Neural progenitor cell (in vitro differentiated cells): ENCODE measurements around the gene TTYH3. TPM values are rescaled to one million over a fixed set of nuclear protein-coding genes. Genes with fewer than 3 reads are reported as not detected.

ENCODE experiments used
- DNase-seq: peaks from one replicate; pipeline ENCODE4 v3.0.0-alpha.2; 2016; ENCODE audit warnings: low spot score
- H2AFZ ChIP-seq: fragments of 200-600 bp; sonication (generic); replicated peaks from 2 replicates; pipeline ENCODE4 v1.6.1; 2016; ENCODE audit warnings: antibody characterized with exemption
- H3F3A ChIP-seq: fragments of 200-600 bp; sonication (generic); 2 replicates; pipeline ENCODE4 v1.6.1; 2016; ENCODE audit warnings: antibody characterized with exemption, low read depth
- H3K27ac ChIP-seq: fragments of 200-600 bp; sonication (generic); 2 replicates; pipeline ENCODE4 v1.5.1; 2016; ENCODE audit warnings: mild to moderate bottlenecking
- H3K27me3 ChIP-seq: fragments of 200-600 bp; sonication (generic); 2 replicates; pipeline ENCODE4 v1.6.1; 2016; ENCODE audit warnings: mild to moderate bottlenecking, moderate library complexity
- H3K36me3 ChIP-seq: fragments of 200-600 bp; sonication (generic); 2 replicates; pipeline ENCODE4 v1.5.1; 2016
- H3K4me1 ChIP-seq: fragments of 200-600 bp; sonication (generic); 2 replicates; pipeline ENCODE4 v1.6.1; 2016; ENCODE audit warnings: mixed run types
- H3K4me2 ChIP-seq: fragments of 200-600 bp; sonication (generic); 2 replicates; pipeline ENCODE4 v1.6.1; 2016
- H3K4me3 ChIP-seq: fragments of 200-600 bp; sonication (generic); 2 replicates; pipeline ENCODE4 v1.5.1; 2016
- H3K79me2 ChIP-seq: fragments of 200-600 bp; sonication (generic); 2 replicates; pipeline ENCODE4 v1.6.1; 2016; ENCODE audit warnings: low read depth
- H3K9ac ChIP-seq: fragments of 200-600 bp; sonication (generic); 2 replicates; pipeline ENCODE4 v1.6.1; 2016
- H3K9me3 ChIP-seq: fragments of 200-600 bp; sonication (generic); 2 replicates; pipeline ENCODE4 v1.5.1; 2016; ENCODE audit warnings: low read depth
- H4K20me1 ChIP-seq: fragments of 200-600 bp; sonication (generic); 2 replicates; pipeline ENCODE4 v1.6.1; 2016; ENCODE audit warnings: low read depth
- H3K27ac Mint-ChIP-seq: 3 replicates; pipeline ENCODE4 v1.8.0; 2021; ENCODE audit warnings: mixed read lengths
- H3K27me3 Mint-ChIP-seq: 2 replicates; pipeline ENCODE4 v1.8.0; 2022; ENCODE audit warnings: low read depth, mild to moderate bottlenecking, inconsistent platforms, moderate library complexity, mixed read lengths; ENCODE audit not compliant: insufficient read depth
- H3K36me3 Mint-ChIP-seq: 3 replicates; pipeline ENCODE4 v1.8.0; 2021; ENCODE audit warnings: mixed read lengths
- H3K4me1 Mint-ChIP-seq: 3 replicates; pipeline ENCODE4 v1.8.0; 2021; ENCODE audit warnings: mixed read lengths
- H3K4me3 Mint-ChIP-seq: 3 replicates; pipeline ENCODE4 v1.8.0; 2021; ENCODE audit warnings: mild to moderate bottlenecking, moderate library complexity, mixed read lengths
- H3K9me3 Mint-ChIP-seq: 3 replicates; pipeline ENCODE4 v1.8.0; 2020; ENCODE audit warnings: mixed read lengths
- CTCF ChIP-seq: fragments of 200-600 bp; sonication (generic); IDR thresholded peaks from 2 replicates; pipeline ENCODE4 v1.5.1; 2017; ENCODE audit warnings: antibody characterized with exemption, mild to moderate bottlenecking
- EZH2 ChIP-seq: fragments of 200-600 bp; sonication (generic); IDR thresholded peaks from 2 replicates; pipeline ENCODE4 v1.6.1; 2017; ENCODE audit warnings: antibody characterized with exemption, mild to moderate bottlenecking, moderate library complexity
- EZH2phosphoT487 ChIP-seq: fragments of 200-600 bp; sonication (generic); IDR thresholded peaks from 2 replicates; pipeline ENCODE4 v1.6.1; 2017; ENCODE audit warnings: antibody characterized with exemption
- total RNA-seq: library from RNA; depleted of rRNA; stranded (reverse); fragments of >200 nt; gene quantifications from 2 replicates; pipeline ENCODE4 v1.2.3, GENCODE V29; 2015; ENCODE audit warnings: low replicate concordance

Gene TTYH3
- total RNA-seq, 1 donor from 2014 or later: 13.2 TPM

GRCh38 chr7:2713370-2713769 lies 81.6 kb downstream of the TTYH3 start:
- Mint-ChIP-seq H3K9me3 (no peaks in the 10 kb centered on the region), H3K4me3 (no peak overlapping the region), H3K4me1 (peaks cover 37% of the 10 kb centered on the region), H3K27ac (peak overlapping the region; percentile 0), H3K36me3 (peaks cover 19% of the 10 kb centered on the region), H3K27me3 (peaks cover 2% of the 10 kb centered on the region)
- peaks cover 2% of the 10 kb centered on the region for H3K4me1 ChIP-seq
- no peaks in the 10 kb centered on the region for H3K9me3 ChIP-seq
- H3K9ac ChIP-seq: no peak overlapping the region
- H3K27ac ChIP-seq: no peak overlapping the region
- H3K4me2 ChIP-seq: no peak overlapping the region
- no peaks in the 10 kb centered on the region for H3F3A ChIP-seq
- TF ChIP-seq EZH2 (no peak), CTCF (peak; percentile 15)
- no peaks in the 10 kb centered on the region for H3K36me3 ChIP-seq
- peaks cover 4% of the 10 kb centered on the region for H4K20me1 ChIP-seq
- peak; percentile 60 for DNase-seq
- no peak overlapping the region for H3K4me3 ChIP-seq
- no peaks in the 10 kb centered on the region for H3K79me2 ChIP-seq
- no peaks in the 10 kb centered on the region for H3K27me3 ChIP-seq
- no peak overlapping the region for H2AFZ ChIP-seq

GRCh38 chr7:2713978-2714377 lies 82.2 kb downstream of the TTYH3 start:
- Histone ChIP-seq H4K20me1 (peaks cover 4% of the 10 kb centered on the region), H3K4me1 (peaks cover 2% of the 10 kb centered on the region), H3K36me3 (no peaks in the 10 kb centered on the region), H3K4me2 (no peak overlapping the region), H3K4me3 (no peak overlapping the region), H3K79me2 (no peaks in the 10 kb centered on the region), H3K9ac (no peak overlapping the region), H3K27ac (no peak overlapping the region), H3K27me3 (no peaks in the 10 kb centered on the region), H3K9me3 (no peaks in the 10 kb centered on the region), H2AFZ (no peak overlapping the region), H3F3A (no peaks in the 10 kb centered on the region)
- H3K27me3 Mint-ChIP-seq: peaks cover 2% of the 10 kb centered on the region
- DNase-seq: no peak
- H3K36me3 Mint-ChIP-seq: peaks cover 19% of the 10 kb centered on the region
- no peak overlapping the region for H3K4me3 Mint-ChIP-seq
- no peak for TF ChIP-seq EZH2phosphoT487
- TF ChIP-seq CTCF: no peak
- TF ChIP-seq EZH2: no peak
- H3K4me1 Mint-ChIP-seq: peaks cover 37% of the 10 kb centered on the region
- no peaks in the 10 kb centered on the region for H3K9me3 Mint-ChIP-seq
- H3K27ac Mint-ChIP-seq: peak overlapping the region; percentile 0

Other genes with a start within 250 kb of the TTYH3 start
- 0.43 and 7.2 TPM in 2 replicates for gene CHST12, start 228.4 kb upstream of the TTYH3 start, total RNA-seq
- gene GRIFIN, start 155.6 kb upstream of the TTYH3 start, total RNA-seq: not detected in 2 replicates
- 58.0 and 177 TPM in 2 replicates for gene LFNG, start 112.2 kb upstream of the TTYH3 start, total RNA-seq
- 9.3 and 52.2 TPM in 2 replicates for gene BRAT1, start 76.5 kb upstream of the TTYH3 start, total RNA-seq
- 4.6 and 10.1 TPM in 2 replicates for gene IQCE, start 73.0 kb upstream of the TTYH3 start, total RNA-seq
- gene AMZ1, start 56.2 kb downstream of the TTYH3 start, total RNA-seq: 0.09 TPM in 1 of 2 replicates, not detected in the other
- gene GNA12, start 212.3 kb downstream of the TTYH3 start, total RNA-seq: 32.2 and 34.7 TPM in 2 replicates